Activated CD8-positive, alpha-beta memory T cell treated with anti-CD3 and anti-CD28 coated beads, Interleukin-2, amount 50 U/mL, for 4 hours (primary cell): ENCODE measurements around the gene SLC6A2.
"Not testable (repeated sequence)": the region's sequence is repeated elsewhere in the genome, so short reads cannot be mapped to it uniquely, and the experiment has no call there.

ENCODE experiments used
- DNase-seq: peaks from one replicate; pipeline ENCODE4 v3.0.0-alpha.2; 2020

Gene SLC6A2

DNA sequence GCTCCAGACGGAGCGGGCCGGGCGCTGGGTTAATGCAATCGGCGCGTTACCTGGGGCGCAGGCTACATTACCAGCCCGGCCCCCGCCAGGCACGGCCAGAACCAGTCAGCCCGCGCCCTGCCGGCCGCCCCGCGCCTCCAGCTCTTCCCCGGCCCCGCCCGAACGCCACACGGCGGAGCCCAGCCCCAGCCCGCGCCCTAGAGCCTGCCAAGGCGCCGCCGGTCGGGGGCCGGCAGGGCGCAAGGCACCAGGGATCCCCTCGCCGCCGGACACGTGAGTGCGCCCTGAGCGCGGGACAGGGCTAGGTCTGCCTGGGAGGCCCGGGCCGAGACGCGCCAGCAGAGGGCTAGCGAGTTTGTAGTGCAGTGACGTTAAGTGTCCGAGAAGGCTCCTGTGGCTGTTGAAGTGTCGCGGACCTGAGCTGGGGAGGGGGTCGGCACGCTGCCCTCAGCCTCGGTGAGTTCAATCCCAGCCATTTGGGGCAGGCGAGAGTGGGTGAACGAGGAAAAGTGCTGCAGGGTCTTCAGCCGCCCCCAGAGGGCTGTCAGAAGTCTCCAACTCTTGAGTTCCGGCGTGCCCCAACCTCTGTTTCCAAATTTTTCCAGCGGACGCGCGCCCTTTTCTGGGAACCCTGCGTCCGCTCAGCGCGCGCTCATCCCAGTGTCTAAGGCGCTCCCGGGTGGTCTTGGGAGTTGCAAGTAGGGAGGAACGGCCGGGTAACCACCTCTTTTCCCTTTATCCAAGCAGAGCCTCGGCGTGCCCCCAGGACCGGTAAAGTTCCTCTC lies at the start of gene SLC6A2:
Gene SLC6A2, plus strand, starts transcription at position 92 of the 785 bp plus-strand sequence. CDS start 707 bp downstream, outside the sequence.
- DNase-seq, result no peak

DNA sequence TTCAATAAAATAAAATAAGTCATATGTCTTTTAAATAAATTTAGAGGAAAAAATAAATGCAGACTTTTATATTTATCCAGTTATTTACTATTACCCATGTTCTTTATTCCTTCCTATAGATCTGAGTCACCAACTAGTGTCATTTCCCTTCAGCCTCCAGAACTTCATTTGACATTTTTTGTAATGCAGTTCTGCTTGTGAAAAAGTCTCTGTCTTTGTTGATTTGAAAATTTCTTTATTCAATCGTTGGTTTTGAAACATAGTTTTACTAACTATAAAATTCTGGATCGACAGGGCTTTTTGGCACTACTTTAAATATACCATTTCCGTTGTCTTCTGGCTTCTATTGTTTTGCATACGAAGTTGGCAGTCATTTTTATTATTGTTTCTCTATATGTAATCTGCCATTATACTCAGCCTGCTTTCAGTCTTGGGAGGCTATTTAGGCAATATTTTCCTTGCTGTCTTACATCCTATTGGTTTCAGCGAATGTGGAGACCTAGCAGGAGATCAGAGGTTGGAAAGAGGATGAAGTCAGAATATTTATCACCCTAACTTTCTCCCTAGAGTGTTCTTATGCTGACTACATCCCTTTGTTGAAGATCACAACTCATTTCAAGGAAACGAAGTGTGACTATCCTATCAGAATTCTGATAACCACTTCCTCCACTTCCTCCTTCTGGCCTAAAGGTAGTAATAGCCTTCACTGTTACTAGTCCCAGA lies 42.0 kb upstream of the SLC6A2 start:
- DNase-seq, result no peak

DNA sequence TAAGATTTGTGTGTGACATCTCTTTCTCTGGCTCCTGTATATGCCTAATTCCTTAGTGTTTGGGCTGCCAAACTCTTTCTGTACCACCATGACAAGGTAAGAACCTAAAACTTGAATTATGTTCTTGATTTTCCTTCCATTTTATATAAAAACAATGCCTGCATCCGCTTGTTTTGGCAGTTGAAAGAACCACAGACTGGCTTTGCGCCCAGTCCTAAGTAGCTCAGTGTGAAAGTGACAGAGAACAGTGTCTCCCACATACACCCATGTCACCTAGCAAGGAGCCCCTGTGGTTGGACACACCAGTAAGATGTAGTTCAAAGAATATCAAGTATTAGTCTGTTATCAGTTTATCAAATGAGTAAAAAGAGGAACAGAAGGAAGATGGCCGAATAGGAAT lies 40.7 kb upstream of the SLC6A2 start:
- no peak for DNase-seq

DNA sequence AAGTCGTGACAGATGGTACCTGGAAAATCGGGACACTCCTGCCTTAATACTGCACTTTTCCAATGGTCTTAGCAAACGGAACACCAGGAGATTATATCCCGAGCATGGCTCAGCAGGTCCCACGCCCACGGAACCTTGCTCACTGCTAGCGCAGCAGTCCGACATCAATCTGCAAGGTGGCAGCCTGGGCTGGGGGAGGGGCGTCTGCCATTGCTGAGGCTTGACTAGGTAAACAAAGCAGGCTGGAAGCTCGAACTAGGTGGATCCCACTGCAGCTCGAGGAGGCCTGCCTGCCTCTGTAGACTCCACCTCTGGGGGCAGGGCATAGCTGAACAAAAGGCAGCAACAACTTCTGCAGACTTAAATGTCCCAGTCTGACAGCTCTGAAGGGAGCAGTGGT lies 40.1 kb upstream of the SLC6A2 start:
- not testable (repeated sequence) for DNase-seq

DNA sequence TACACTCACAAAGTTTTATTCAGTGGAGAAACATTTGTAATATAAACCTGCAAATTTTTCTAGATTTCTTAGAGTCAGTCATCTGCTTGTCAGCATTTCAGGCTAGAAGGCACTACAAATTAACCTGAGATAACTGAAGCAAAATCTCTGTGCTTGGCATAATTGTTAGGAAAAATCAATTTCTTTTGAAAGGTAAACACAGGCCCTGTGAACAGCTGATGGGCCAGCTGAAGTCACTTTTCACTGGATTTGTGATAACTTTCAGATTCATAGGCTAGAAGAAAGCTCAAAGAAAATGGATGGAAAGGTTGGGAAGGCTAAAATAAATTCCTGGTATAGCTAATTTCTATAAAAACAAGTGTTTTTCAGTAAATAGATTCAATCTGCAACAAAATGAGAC lies 34.0 kb upstream of the SLC6A2 start:
- DNase-seq, result no peak

DNA sequence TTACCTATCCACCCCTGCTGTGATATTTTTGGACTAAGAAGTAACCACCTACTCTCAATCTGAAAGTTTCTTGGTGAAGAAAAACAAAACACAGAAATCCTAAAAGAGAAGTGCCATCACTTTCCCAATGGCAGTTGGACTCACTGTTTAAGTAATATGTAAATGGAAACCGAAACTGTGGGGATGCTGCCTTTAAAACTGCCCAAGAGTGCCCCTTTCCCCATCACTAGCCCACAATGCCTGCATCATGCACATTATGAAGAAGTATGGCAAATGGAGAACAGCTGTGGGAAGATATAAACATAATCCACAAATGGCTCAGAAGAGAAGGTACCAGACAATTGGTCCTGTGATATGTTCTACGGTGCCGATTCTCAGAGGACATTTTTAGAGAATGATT lies 33.5 kb upstream of the SLC6A2 start:
- no peak for DNase-seq

DNA sequence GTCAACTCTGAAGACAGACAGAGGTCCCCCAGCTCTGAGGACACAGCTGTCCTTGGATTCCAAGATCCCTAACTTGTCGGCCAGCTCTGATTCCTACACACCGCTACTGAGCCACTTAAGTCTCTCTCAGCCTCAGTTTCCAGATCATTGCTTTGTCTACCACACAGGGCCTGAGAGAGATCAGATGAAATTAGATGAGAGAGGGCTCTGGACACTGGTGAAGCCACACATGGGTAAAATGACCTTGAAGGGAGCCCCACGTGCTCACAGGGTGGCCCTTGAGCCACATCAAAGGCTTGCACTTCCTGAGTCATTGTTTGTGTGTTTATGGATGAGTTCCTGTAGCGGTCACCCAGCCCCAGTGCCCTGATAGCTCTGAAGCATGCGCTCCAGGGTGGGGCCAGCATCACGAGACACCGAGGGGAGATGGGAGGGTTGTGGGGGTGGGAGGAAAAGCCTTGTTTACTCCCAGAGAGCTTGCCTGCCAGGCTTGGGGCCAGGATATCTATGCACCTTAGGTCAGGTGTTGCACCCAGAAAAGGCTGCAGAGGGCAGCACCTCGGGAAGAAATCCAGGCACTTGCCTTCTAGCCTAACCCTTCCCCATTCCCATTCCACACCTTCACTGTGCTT lies 32.7 kb upstream of the SLC6A2 start:
- DNase-seq, result no peak

DNA sequence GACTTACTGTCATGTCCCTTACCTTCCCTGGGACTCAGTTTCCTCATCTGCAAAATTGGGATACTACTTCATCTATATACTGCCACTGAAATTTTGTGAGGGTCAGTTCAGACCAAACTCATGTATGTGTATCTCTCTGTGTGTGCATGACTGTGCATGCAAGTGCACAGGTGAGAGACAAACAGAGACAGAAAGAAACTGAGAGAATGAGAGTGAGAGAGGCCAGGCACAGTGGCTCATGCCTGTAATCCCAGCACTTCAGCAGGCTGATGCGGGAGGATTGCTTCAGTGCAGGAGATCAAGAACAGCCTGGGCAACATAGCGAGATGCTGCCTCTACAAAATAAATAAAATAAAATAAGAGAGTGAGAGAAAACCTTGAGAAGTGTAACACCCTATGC lies 32.1 kb upstream of the SLC6A2 start:
- no peak for DNase-seq

DNA sequence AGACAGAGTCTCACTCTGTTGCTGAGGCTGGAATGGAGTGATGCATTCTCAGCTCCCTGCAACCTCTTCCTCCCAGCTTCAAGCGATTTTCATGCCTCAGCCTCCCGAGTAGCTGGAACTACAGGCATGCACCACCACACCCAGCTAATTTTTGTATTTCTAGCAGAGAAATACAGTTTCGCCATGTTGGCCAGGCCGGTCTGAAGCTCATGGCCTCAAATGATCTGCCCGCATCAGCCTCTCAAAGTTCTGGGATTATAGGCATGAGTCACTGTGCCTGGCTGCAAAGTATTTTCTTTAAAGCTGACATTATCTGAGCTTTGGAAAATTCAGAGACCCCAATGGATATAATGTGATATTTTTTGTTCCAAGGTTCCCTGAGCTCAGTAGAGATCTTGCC lies 31.1 kb upstream of the SLC6A2 start:
- DNase-seq, result no peak

DNA sequence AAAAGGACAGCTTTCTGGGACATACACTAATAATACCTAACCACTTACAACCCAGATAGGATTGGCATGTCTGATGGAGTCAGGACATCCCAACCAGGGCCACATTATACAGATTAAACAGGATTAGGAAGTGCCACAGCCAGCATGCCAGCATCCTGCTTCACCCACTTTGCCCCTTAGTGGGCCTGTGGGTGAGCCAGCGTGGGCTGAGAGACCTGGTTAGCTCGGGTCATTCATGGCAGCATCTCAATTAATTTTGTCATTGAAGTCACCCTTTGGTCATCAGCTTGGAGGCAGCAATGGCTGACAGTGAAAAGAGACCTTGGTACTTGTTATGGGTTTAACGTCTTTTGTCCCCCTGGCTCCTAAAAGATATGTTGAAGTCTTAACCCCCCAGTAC lies 29.9 kb upstream of the SLC6A2 start:
- DNase-seq, result no peak

DNA sequence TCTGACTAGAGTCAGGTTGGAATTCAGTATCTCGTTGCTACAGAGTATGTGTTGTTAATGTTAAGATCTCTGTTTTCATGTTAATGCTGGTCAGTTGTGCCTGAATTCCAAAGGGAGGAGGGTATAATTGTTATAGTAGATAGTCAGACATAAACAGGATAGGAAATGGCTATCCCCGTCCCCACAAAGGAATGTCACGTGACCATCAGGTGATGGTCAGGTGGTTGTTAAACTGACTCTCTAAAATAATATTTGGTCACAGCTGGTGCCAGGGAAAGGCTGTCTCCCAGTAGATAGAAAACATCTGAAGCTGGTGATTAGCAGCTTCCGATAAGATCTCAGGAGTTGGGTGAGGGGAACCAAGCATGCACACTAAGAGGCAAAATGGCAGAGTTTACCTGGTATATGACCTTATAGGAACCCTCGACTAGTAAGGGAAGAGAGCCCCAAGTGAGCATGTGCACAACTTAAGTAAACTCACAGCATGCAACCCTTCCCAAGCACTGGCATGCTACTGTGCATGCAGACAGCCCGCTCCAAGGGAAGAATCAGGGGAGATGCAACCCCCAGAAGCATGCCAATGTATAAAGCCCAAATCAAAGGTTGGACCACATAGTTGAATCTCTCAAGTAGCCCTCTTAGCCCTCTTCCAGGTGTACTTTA lies 27.4 kb upstream of the SLC6A2 start:
- DNase-seq, result no peak

DNA sequence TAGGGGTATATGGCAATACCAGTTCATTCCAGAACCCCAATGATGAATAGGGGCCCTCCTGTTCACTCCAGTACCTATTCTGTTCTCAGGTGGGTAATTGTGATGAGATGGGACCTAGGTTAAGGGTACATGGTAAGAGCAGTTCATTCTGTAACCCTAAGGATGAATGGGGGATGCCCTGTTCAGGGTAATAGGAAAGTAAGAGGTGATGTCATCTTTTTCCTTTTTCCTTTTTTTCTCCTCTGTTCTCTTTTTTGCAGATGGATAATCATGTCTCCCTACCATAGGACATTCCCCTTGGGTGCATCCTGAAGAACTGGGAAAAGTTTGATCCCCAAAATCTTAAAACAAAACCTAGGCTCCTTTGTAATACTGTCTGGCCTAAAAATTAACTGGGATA lies 25.0 kb upstream of the SLC6A2 start:
- DNase-seq, result no peak

DNA sequence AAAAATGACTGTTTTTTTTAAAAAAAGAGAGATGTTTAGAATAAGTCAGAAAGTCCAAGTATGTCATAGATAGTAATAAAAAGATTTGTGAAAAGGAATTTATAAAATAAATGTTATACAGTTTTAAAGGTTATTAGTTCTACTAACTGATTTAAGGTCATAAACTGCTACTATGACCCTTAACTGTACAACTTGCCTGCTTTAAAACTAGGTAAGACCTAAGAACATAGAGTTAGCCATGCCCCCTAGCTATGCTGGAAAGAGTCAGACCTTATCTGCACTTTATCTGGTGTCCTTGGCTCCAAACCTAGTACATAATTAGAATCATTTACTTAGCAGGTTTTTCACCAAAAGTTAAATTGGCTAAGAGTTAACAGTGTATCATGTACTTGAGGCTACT lies 23.5 kb upstream of the SLC6A2 start:
- no peak for DNase-seq

DNA sequence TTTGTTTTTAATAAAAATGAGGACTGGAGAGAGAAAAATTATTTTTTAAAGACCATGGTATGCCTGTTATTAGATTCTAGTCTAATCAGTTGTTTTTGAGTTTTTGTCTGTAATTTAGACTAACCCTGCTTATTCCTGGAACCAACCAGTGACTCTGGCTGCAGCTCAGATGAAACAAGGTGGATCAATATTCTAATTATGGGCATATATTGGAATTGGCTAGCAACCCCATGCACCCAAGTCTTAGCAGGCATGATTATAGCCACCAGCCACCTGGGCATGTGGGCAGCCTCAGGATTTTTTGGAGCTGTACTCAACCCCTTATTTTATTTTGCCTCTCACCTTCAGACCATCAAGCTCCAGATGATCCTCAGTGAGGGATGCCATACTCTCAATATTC lies 21.6 kb upstream of the SLC6A2 start:
- DNase-seq, result no peak

DNA sequence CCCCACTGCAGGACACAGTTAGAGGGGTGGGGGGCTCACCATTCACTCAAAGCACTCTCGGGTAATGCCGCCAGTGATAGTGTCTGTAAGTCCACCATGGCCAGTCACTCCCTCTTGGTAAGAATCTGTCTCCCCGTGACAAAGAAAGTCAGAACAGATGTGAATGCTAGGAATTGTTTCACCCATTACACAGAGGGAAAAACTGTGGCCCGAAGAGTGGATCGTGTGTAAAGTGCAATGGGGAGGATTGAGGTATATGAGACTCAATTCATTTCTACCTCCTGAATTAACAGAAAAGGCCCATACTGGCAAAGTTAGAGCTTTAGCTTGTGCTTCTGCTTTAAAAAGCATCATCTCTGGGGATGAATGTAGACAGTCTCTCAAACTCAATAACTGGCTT lies 17.5 kb upstream of the SLC6A2 start:
- no peak for DNase-seq

DNA sequence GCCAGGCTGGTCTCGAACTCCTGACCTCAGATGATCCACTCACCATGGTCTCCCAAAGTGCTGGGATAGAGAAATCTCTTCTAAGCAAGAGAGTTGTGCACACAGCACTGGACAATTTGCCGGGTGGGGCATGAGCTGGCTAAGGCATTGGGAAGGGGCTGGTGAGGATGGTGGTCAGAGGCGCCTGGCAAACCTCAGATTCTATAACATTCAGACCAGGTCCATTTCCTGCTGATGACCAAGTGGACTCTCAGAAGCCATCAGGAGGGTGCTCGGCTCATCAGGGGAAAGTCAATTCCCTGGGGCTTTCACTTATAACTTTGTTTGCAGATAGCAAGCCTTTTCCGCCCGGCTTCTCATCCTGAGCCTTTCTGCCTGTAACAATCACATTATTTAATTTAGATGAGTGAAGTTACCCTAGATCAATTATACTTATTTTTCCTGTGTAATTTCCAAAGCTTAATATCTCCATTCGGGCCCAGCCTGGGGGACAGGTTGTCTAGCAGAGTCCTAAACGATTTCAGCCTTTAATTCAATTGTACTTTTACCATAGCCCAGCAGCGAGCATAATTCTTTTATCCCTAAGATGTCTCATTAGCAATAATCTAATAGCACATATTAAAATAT lies 15.0 kb upstream of the SLC6A2 start:
- no peak for DNase-seq

DNA sequence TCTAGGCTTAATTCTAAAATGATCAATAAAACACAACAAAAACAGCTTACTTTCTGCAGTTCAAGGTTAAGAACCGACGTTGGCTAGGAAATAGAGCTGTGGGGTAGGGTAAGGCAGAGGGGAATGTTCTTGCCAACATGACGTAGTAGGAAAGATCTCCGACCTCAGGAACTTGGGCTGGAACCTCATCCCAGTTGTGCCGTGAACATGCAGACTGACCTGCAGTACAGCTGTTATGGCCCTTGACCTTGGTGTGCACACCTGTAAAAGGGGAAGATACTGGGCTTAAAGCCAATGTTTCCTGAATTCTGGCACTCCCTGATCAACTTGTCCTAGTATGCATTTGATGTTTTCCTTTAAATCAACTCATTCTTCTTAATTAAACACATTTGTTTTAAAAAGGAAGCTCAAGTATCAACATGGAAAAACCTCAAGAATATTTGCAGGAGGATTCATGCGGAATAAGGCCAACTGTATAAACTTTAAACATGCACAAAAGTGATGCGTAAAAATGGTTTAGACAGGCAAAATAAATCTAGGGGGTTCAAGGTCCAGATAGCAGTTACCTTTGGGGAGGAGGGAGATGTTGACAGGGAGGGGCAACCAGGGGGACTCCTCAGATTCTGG lies 14.2 kb upstream of the SLC6A2 start:
- no peak for DNase-seq

DNA sequence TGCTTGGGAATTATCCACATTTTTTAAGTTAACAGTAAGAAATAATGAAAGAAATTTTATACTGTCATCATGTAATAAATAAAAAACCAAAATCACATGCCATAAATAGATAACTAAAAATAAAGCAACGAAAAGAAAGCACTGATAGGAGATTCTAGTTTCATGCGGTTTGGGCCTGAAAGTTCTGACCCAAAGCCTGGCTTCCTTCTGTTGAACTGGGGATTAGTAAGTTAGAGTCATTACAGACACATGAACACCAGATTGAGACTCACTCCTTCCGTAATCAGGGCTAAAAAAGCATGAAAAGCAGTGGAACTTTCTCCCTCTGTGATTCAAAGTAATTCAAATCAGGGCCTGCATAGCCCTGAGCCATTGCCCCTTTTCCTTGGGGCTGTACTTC lies 13.2 kb upstream of the SLC6A2 start:
- no peak for DNase-seq

DNA sequence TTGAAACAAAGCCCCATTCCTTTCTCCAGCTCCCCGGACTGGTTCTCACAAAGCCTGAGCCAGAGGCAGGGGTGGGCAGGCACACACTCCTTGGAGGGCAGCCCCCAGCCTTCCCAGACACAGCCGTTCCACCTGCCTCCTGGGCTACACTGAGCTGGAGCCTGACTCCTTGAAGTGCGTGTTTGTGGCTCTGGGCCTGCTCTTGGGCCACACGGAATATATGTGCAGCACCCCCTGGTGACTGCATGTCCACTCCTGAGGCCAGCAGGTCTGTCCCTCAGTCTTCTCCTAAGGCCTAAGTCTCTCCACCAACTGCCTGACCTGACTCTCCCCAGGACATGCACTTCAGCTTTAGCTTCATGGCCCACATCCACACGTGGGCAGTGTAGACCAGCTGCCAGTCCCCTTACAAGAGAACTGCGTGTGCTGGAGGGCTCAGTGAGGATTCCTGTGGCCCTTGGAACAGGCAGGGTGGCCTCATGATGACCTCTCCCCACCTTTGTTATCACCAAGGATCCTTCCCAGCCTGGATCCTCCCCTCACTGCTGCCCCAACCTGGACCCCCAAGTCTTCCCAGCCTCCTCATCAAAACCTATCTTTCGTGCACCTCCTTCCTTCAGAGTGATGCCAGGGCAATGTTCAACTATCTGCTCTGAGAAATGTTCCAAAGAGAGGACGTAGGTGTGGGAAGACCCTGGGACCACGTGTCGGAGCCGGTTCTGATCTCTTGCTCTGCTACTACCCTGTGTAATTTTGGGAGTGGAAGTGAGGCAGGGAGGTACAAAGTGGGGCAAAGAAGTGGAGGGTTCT lies 12.4 kb upstream of the SLC6A2 start:
- DNase-seq, result no peak

DNA sequence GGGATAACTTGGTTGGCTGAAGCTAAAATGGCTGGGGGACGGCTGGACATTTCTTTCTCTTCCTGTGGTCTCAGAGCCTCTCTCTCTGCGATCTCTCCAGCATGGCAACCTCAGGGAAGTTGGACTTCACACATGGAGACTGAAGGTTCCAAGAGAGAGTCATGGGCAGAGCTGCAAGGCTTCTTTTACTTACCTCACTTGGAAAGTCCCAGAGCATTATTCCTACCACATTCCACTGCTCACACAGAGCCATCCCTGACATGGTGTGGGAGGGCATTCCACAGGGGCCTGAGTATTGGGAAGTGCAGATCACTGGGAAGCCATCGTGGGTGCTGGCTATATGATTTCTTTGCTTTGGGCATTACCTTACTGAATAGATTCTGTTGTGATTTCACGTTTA lies 9.8 kb upstream of the SLC6A2 start:
- DNase-seq, result no peak

DNA sequence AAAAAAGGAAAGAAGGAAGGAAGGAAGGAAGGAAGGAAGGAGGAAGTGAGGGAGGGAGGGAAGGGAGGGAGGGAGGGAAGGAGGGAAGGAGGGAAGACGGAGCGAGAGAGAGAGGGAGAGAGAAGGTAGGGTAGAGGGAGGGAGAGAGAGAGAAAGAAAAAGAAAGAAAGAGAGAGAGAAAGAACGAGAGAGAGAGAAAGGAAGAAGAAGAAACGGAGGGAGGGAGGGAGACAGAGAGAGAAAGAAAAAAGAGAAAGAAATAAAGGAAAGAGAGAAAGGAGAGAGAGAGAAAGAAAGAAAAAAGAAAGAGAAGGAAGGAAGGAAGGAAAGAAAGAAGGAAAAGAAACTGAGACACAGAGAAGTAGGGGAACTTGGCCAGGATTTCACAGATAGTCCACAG lies 8.4 kb upstream of the SLC6A2 start:
- no peak for DNase-seq

DNA sequence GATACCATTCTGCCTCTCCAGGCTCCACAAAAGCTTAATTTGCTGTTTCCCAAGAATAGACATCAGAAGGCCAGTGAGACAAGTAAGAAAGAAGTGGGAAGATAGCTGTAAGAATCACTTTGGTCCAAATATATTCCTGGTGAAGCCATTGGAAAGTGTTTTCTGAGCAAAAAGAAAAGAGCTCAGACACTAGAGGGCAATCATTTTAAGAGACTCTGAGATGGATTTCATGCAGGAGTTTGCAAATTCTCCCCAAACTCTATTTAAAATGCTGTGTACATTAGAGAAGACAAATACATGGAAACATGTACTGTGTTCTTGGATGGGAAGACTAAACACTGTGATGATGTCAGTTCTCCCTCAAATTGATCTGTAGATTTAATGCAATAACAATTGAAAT lies 8.0 kb upstream of the SLC6A2 start:
- DNase-seq, result no peak
